Superior temporal gyrus (tissue), 1 donor: ENCODE data around the gene LAPTM4A.
"Not testable (repeated sequence)": the region's sequence is repeated elsewhere in the genome, so short reads cannot be mapped to it uniquely, and the experiment has no call there.

Experiments
- DNase-seq: peaks from one replicate; pipeline ENCODE4 v3.0.0-alpha.2; 2016; ENCODE audit errors: extremely low spot score

Gene LAPTM4A

DNA sequence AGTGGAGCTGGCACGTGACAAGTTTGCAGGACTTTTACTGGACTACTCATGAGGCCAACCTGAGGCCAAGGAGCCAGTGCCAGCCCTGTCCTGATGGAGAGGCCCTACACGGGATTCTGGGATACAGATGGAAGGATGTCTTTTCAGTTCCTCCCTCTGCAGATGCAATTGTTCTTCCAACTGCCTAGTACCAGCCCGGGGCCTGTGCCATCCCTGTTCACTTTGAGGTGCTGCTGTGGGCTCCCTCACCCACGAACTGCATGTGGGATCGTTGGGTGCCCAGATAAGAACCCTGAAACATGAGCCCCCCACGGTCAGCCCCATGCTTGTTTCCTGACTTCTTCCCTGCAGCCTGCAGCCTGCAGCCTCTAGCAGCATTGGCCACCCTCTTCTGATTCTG, 25.3 kb upstream of the LAPTM4A start:
- no peak for DNase-seq

DNA sequence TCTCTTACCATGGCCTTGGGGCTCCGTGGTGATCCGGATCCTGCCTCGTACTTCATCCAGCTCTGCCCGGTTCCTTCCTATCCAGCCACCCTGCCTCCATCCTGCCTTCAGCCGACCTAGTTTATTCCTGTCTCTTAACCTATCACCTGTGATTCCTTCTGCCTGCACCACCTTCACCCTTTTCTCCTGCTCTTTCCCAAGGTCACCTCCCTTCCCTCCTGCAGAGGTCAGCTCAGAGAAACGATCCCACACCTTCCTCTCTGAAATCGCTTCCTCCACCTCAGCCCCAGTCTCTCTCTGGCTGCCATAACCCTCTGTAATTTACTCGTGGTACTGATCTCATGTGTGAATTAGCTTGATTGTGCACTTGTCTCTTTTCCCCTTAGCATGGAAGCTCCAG, 23.5 kb upstream of the LAPTM4A start:
- DNase-seq: no peak

DNA sequence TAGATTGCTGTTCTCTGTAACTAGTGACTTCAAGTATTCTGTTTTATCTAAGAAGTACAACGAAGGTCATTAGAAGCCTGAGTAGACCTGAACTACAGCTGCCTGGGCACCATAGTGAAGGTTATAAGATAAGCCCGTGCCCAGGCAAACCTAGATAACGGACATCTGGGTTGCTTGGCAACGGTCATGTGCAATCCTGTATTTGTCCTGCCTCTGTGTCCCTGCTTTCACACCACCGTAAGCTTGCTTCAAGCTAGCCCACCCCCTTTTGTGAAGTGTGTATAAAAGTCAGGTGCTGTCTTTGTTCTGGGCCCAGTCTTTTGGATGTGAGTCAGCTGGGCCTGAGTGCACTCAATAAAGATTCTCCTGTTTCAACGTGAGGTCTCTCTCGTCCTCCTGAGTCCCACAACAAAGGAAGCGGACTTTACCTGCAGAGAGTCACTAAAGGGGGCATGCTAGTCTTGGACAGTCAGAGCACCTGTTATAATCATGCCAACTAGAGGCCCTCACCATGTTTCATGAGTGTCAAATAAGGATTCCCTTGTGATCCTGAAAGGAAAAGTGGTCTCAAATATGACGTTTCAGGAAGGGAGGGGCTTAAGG, 22.7 kb upstream of the LAPTM4A start:
- DNase-seq: not testable (repeated sequence)

DNA sequence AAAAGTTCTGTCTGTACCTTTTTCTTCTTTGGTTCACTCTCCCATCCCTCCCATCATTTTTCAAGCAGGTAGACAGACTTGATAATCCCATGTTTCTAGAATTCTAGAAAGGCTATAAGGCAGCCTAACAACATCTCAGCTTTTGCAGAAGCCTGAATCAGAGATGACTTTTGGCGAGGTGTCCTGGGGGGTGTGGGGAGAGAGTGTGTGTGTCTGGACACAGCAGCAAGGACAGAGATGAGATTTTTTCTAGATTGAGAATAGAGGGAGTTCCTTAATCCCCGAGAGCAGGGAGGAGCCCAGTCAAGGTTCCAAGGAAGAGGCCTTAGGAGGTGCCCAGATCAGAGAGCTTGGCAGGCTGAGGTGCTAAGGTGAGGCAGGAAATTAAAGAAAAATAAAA, 22.0 kb upstream of the LAPTM4A start:
- no peak for DNase-seq

DNA sequence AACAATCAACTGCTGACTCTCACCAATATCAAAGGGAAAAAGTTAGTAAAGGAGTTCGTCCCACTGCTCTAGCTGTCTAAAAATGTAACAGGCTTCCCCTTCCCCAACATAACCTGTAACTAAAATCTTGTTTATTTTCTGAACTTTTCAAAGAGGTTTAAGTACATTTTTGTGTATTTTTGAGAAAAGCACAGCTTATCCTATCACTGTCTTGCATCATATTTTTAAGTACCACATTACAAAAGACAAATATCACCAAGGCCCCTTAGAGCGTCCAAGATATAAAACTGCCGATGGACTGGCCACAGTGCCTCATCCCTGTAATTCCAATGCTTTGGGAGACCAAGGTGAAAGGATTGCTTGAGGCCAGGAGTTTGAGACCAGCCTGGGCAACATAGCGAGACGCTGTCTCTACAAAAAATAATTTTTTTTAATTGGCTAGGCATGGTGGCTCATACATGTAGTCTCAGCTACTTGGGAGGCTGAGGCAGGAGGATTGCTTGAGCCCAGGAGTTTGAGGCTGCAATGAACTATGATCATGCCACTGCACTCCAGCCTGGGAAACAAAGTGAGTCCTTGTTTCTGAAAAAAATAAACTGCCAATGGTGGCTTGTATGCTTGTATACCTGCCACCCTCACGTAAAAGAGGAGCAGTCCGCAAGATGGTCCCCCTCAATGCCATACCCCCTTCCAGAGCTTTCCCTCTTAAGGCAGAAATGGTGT, 21.2 kb upstream of the LAPTM4A start:
- DNase-seq: no peak

DNA sequence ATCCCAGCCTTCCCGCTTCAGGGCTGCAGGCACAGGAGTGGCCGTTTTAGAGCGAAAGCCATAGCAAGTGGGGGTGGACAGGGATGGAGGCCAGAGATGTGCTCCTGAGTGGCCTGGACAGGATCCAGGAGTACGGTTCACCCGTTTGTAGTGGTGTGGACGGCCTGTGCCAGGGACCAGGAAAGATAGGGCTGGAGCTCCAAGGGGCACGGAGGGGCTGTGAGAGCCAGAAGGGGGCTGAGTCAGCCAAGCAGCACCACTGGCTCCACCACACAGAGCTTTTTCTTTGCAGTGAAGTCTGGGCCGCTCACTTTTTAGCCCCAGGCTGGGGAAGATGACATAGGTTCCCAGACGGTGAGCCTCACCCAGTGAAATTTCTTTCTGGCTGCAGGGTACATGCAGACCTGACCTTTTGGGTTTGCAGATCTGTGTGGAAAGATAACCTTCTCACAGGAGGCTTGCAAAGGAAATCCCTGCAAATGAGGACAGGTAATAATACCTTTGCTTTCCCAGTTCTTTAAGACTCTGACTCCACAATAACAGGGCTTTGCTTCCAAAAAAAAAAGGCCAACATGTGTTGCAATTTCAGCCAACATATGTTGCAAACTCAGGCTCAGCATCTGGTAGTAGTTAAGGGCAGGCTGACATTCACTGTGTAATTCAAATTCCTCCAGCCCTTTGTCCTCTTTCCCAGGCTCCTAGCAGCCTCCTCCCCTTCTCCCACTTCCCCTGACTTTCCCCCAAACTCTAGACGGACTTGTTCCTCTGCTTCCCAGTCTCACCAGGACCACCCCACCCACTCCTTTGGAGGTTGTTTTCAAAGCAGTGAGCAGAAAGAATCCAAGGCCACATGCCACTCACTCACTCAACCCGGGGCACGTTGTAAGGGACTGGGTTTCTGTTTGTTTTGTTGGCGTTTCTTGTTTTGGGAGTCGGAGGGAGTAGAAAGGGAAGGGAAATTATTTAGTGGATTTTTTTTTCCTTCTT, 20.3 kb upstream of the LAPTM4A start:
- DNase-seq: no peak

DNA sequence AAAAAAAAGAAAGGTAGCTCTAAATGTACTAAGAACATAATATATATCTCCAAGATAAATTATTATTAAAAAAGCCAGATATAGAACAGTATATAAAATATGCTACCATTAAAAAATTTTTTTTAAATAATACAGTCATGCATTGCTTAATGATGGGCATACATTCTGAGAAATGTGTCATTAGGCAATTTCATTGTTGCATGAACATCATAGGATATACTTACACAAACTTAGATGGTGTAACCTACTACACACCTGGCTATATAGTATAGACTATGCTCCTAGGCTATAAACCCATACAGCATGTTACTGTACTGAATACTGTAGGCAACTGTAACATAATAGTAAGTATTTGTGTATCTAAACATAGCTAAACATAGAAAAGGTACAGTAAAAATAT, 18.3 kb upstream of the LAPTM4A start:
- no peak for DNase-seq

DNA sequence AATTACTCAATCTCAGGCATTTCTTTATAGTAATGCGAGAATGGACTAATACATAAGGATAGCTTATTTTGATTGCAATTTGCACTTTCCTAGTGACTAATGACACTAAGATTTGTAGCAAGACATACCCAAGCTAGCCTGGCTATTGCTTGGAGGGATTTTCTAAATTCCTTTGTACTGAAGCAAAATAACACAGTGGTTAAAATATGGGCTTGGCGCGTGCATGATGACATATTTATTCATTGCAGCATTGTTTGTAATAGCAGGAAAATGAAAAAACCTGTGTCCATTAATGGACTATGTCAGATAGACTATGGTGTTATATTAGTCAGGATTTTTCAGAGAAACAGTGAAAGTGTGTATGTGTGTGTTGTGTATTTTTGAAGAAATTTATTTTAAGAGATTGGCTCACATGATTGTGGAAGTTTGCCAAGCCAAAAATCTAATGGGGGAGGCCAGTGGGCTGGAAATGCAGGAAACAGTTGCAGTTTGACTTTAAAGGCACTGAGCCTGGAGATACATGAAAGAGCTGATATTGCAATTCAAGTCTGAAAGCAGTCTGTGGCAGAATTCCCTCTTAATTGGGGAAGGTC, 16.7 kb upstream of the LAPTM4A start:
- no peak for DNase-seq

DNA sequence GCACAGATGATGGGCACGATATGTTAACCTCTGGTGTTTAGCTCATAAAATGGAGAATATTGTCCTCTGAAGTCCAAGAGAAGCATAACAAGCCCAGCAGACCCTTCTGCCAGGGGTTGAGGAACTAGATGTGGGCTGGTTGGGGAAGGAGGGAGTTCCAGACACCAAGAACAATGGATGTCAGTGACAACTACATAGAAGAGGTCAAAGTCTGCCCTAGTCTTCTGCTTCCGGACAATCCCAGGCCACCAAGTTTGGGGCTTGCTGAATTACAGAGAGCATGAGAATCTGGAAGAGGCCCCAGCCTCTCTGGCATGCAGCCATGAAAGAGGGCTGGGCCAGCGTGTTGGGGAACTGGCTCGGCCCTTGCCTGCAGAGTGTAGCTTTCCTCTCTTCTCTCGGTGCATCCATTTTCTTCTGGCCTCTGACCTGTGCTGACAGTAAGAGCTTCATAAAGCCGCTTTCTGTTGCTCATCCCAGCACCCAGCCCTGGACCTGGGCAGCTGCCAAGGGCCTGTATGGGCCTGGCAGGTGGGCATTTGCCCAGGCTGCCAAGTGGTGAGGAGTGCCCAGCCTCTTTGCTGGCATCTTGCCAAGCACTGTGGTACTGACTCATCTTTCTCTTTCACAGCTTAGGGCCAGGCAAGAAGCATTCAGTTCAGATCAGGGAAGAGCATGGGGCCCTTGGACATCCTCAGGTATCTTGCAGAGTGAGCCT, 14.6 kb upstream of the LAPTM4A start:
- peak; percentile 17 for DNase-seq

DNA sequence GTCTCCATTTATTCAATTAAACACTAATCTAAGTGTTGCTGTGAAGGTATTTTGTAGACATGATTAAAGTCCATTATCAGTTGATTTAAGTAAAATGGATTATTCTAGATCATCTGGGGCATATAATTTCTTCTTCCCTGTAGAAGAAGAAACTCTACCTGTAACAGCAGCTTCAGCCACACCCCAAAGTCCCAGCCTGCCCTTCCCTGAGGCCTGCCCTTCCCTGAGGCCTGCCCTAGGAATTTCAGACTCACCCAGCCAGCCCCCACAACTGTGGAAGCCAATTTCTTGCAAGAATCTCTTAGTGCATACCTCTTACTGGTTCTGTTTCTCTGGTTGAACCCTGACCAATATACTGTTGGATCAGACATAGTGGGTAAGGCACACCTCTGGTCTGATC, 13.4 kb upstream of the LAPTM4A start:
- no peak for DNase-seq

DNA sequence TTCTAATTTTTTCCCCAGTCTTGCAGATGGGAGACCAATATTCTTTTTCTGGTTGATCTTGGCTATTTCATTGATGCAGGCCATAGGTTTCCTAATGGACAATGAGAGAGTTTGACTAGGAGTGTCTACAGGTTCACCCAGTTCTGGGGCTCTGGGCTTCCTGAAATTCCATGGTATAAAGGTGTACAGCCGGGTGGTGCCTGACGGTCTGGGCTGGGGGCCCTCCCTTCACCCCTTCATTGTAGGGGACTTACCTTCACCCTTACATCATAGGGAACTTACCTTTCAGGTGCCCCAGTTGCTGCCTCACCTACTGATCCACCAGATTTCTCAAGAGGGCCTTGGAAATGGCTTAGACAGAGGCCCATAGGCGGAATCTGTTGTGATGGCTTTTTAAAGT, 13.0 kb upstream of the LAPTM4A start:
- no peak for DNase-seq

DNA sequence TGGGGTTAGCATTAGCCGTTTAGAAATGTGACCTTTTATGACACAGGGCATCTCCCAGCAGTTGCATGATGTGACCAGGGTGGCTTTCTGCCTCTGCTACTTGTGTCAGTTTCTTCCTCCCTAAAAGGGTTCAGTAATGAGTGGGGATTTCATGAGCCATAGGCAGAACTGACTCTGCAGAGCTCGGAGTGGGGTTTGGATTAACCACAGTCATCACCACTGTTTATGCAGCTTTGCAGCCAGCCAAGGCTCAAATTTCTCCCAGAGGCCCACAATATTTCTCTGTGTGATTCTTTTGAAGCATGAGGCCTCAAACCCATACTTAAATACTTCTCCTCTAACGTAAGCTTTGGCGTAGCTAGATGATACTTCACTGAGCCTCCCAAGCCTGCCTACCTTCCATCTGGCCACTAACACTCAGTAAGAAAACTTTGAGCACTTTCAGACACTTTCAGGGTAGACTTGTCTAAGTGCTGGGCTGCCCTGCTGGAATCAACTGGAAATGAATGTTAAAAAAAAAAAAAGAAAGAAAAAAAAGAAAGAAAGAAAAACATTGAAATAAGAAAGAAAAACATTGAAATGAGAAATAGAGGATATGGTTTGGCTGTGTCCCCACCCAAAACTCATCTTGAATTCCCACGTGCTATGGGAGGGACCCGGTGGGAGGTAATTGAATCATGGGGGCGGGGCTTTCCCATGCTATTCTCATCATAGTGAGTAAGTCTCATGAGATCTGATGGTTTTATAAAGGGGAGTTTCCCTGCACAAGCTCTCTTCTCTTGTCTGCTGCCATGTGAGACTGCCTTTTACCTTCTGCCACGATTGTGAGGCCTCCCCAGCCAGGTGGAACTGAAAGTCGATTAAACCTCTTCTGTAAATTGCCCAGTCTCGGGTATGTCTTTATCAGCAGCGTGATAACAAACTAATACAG, 11.5 kb upstream of the LAPTM4A start:
- no peak for DNase-seq

DNA sequence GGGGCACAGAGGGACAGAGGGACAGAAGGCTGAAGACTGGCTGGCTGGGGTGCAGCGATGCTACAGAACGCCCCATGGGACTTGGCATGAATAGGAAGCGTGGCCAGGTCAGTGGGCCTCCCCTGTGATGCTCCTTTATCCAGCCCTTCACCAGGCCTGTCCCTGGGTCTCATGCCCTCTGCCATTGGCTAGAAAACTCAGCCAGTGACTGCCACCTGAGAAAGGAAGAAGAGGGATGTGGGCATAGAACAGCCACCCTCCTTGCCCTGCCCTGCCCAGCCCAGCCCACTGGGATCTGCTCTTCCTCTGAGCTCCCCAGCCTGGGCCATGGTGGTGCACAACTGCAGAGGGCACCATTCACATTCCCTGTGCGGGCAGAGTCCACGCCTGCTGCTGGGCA, 10.5 kb upstream of the LAPTM4A start:
- no peak for DNase-seq

DNA sequence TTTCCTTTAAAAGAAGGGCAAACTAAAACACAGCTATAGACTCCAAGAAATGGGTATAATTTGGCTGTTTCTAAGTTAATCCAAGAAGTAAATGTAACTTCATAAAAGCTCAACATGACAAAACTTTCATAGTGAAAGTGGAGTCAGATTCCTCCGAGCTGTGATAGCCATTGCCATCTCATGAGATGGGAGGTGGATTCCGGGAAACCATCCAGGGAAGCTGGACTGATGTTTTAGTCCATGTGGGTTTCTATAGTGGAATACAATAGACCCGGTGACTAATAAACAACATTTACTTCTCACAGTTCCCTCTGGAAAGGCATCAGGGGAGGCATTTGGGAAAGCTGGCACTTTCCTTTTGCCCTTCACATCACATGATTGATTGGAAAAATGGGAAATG, 10.0 kb upstream of the LAPTM4A start:
- DNase-seq: no peak

DNA sequence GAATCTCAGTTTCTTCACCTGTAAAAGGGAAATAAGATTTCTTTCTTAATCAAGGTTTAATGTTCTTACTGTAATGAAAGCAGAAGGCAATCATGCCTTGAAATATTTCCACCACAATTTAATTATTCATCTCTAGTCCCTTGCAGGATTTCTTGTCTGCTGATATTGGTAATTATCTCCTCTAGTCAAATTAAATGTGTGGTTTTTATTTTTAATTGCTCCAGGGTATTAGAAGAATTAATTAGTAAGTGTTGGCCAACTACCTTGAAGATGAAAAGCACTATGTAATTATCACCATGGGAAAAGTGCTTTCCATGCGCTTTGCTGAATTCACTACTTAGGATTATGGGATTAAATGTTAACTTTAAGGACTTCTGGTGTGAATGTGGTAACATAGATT, 8.7 kb upstream of the LAPTM4A start:
- no peak for DNase-seq

DNA sequence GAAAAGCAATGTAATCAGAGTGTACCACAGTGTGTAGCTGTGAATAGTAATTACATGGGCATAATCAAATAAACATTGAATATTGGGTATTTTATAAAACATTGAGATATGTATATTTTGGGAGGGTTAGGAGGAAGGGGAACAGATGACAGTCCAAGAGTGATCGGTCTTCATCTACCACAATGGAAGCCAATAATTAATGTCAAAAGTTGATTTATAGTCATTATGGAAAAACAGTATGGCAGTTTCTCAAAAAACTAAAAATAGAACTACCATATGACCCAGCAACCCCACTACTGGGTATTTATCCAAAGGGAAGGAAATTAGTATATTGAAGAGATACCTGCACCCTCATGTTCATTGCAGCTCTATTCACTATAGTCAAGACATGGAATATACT, 5.8 kb upstream of the LAPTM4A start:
- no peak for DNase-seq

DNA sequence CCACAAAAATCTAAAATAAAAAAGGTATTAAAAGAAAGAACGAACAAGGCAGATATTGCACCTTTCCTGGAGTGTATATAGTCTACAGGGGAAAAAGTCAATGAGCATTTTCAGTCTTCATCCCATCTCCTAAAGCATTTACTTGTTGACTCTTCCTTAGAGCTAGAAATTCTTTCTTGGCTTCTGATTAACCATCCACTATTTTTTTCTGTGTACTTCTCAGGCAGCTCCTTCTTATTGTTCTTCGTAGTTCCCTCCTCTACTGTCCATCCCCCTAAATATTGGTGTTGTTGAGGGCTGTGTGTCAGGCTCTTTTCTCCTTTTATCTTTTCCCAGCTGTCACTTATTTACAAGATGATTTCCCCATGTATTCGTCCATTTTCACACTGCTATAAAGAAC, 3.5 kb upstream of the LAPTM4A start:
- no peak for DNase-seq

DNA sequence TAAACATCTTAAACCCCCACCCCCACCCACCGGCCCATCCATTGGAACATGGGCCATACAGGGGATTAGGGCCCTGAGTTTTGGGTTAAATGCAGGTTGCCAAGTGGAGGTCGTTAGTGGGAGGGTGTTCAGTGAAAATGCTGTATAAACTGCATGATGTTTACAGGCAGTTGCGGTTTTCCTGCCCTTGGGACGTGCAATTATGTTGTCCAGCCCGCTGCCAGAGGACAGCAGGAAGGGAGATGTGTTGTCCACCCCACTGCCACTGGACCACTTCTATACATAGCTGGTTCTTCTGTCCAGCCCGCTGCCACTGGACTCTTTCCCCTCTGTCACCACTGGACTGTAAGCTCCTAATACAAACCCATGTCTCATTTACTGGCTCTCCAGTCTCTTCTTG, 2.7 kb upstream of the LAPTM4A start:
- no peak for DNase-seq

DNA sequence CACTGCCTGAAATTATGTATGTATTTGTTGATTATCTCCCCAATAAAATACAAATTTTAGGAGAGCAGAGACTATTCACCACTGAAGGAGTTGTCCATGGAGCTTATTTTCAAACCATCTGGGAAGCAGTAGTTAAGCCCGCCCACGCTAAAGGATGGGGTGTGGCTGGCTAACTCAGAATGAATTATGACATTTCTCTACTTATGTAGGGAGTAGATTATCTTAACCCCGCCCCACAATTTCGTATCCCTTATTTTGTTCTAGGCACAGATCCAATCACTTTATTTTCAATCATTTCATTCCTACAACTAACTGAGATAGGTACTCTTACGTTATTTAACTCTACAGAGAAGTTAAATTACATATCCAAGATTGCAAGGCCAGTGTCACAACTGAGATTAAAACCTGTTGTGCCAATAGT, 1.4 kb upstream of the LAPTM4A start:
- DNase-seq: peak; percentile 55

DNA sequence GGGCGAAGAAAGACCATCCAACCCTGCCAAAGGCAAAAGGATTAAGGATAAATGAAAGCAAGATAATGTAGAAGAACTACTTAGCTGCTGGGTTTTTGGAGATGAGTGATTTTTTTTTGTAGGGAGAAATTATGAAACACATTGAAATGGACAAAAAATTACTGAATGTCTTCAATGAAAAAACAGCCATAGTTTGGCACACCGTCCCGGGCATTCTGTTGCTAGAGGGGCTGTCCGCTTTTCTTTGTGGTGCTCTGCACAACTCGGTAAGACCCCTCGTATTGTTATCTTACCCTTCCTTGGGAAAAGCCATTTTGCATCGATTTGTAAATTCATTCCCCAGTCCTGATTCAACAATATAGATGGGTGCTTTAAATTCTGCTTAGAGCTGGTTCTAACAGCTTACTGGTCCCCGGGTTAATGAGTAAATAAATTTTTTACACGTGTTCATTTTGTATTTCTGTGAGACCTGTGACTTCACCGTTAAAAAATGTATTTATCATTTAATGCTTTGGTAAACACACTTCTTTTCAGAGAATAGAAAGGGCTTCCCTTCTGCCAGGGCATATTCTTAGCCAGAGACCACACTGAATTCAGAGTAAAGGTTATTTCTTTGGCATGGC, 912 bp upstream of the LAPTM4A start:
- DNase-seq: peak; percentile 44
